Ishikawa (cell line): ENCODE results near the gene THAP8.

Source experiments
- CEBPB ChIP-seq: IDR thresholded peaks from 2 replicates; pipeline ENCODE4 v1.6.1; 2012
- EP300 ChIP-seq: IDR thresholded peaks from 2 replicates; pipeline ENCODE4 v1.6.1; 2012; ENCODE audit warnings: borderline replicate concordance
- TAF1 ChIP-seq: IDR thresholded peaks from 2 replicates; pipeline ENCODE4 v1.6.1; 2012; ENCODE audit warnings: low read depth, mild to moderate bottlenecking
- TEAD4 ChIP-seq: IDR thresholded peaks from 2 replicates; pipeline ENCODE4 v1.6.1; 2012
- YY1 ChIP-seq: IDR thresholded peaks from 2 replicates; pipeline ENCODE4 v1.6.1; 2012; ENCODE audit warnings: low read depth
- TF ChIP-seq, protein P1 (sequence below): IDR thresholded peaks from 2 replicates; pipeline ENCODE4 v1.6.1; 2012

GRCh38 chr19:35987571-35987896 lies 66.6 kb downstream of the THAP8 start:
- TF ChIP-seq EP300 (no peak), TEAD4 (no peak), CEBPB (no peak), TAF1 (no peak), YY1 (no peak)
- TF ChIP-seq, protein P1, sequence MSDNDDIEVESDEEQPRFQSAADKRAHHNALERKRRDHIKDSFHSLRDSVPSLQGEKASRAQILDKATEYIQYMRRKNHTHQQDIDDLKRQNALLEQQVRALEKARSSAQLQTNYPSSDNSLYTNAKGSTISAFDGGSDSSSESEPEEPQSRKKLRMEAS: no peak
